HEK293 (cell line): ENCODE results near the gene ENAH.

ENCODE experiments used
- CTCF ChIA-PET: fragments of 350-600 bp; formaldehyde crosslinking; extraction: SDS; loops from one replicate; lab custom pipeline; 2021; ENCODE audit warnings: antibody characterized with exemption; lab: Yijun Ruan, JAX
- POLR2A ChIA-PET: fragments of 300-600 bp; formaldehyde crosslinking; extraction: SDS; loops from one replicate; lab custom pipeline; 2020; ENCODE audit warnings: antibody characterized with exemption, inconsistent platforms; lab: Yijun Ruan, JAX
- H3K27ac ChIP-seq: fragments of 200-500 bp; sonication (Bioruptor generic); 2 replicates; pipeline ENCODE4 v1.5.1; 2014; ENCODE audit warnings: low read depth, low read length, control low read depth, inconsistent platforms; ENCODE audit errors: extremely low read depth
- H3K36me3 ChIP-seq, 2 experiments: fragments of 200-500 bp in 1 of 2; sonication (Bioruptor generic) in 1 of 2; 1 replicate in 1 of 2; 2 replicates in 1 of 2; pipeline ENCODE4 v1.5.1; 2014 to 2017; ENCODE audit warnings: inconsistent platforms in 2 of 2, low read length in 2 of 2; ENCODE audit not compliant: control insufficient read depth in 2 of 2, insufficient read depth in 1 of 2
- H3K4me1 ChIP-seq: fragments of 200-500 bp; sonication (Bioruptor generic); 2 replicates; pipeline ENCODE4 v1.5.1; 2014; ENCODE audit warnings: mild to moderate bottlenecking, low read length, inconsistent platforms; ENCODE audit not compliant: control insufficient read depth, insufficient read depth
- H3K4me3 ChIP-seq: 2 replicates; pipeline ENCODE4 v1.5.1; 2011; ENCODE audit warnings: low read depth, mild to moderate bottlenecking, control low read depth, low read length, moderate library complexity
- H3K9me3 ChIP-seq: fragments of 200-500 bp; sonication (Bioruptor generic); 2 replicates; pipeline ENCODE4 v1.5.1; 2014; ENCODE audit warnings: low read depth, low read length, inconsistent platforms; ENCODE audit not compliant: control insufficient read depth, insufficient read depth
- ATF2 ChIP-seq: fragments of 450-650 bp; formaldehyde crosslinking; IDR thresholded peaks from 2 replicates; pipeline ENCODE4 v1.5.1; 2016; ENCODE audit warnings: missing biosample characterization, missing genetic modification characterization, low read depth
- KLF16 ChIP-seq: fragments of 450-650 bp; formaldehyde crosslinking; IDR thresholded peaks from 2 replicates; pipeline ENCODE4 v1.5.1; 2017; ENCODE audit warnings: missing biosample characterization, missing genetic modification characterization
- MEIS1 ChIP-seq: sonication (generic); formaldehyde crosslinking; IDR thresholded peaks from 2 replicates; pipeline ENCODE4 v1.8.1; 2022; ENCODE audit warnings: missing genetic modification reagents, mild to moderate bottlenecking, borderline replicate concordance
- OSR2 ChIP-seq: fragments of 450-650 bp; formaldehyde crosslinking; IDR thresholded peaks from 2 replicates; pipeline ENCODE4 v1.5.1; 2016; ENCODE audit warnings: missing biosample characterization, missing genetic modification characterization
- PBX3 ChIP-seq: sonication (generic); formaldehyde crosslinking; IDR thresholded peaks from 2 replicates; pipeline ENCODE4 v1.8.1; 2022; ENCODE audit warnings: mild to moderate bottlenecking, moderate library complexity, missing genetic modification reagents
- REPIN1 ChIP-seq: fragments of 450-650 bp; formaldehyde crosslinking; IDR thresholded peaks from 2 replicates; pipeline ENCODE4 v1.5.1; 2017; ENCODE audit warnings: missing biosample characterization, missing genetic modification characterization, low read depth
- SETDB1 ChIP-seq: IDR thresholded peaks from one replicate; pipeline ENCODE4 v1.6.1; 2017; ENCODE audit warnings: mild to moderate bottlenecking, low read length, moderate library complexity, mixed read lengths; ENCODE audit not compliant: insufficient read length
- ZBTB21 ChIP-seq: fragments of 450-650 bp; formaldehyde crosslinking; IDR thresholded peaks from 2 replicates; pipeline ENCODE4 v1.5.1; 2017; ENCODE audit warnings: missing biosample characterization, missing genetic modification characterization
- ZNF140 ChIP-seq: fragments of 450-650 bp; formaldehyde crosslinking; IDR thresholded peaks from 2 replicates; pipeline ENCODE4 v1.5.1; 2016; ENCODE audit warnings: missing biosample characterization, missing genetic modification characterization
- ZNF148 ChIP-seq: fragments of 450-650 bp; formaldehyde crosslinking; IDR thresholded peaks from 2 replicates; pipeline ENCODE4 v1.5.0; 2017; ENCODE audit warnings: missing biosample characterization, missing genetic modification characterization, borderline replicate concordance
- ZNF2 ChIP-seq: fragments of 450-650 bp; formaldehyde crosslinking; IDR thresholded peaks from 2 replicates; pipeline ENCODE4 v1.5.1; 2016; ENCODE audit warnings: missing biosample characterization, missing genetic modification characterization
- ZNF223 ChIP-seq: fragments of 450-650 bp; formaldehyde crosslinking; IDR thresholded peaks from 2 replicates; pipeline ENCODE4 v1.5.1; 2016; ENCODE audit warnings: missing biosample characterization, missing genetic modification characterization
- ZNF23 ChIP-seq: fragments of 450-650 bp; formaldehyde crosslinking; IDR thresholded peaks from 2 replicates; pipeline ENCODE4 v1.5.1; 2016; ENCODE audit warnings: missing biosample characterization, missing genetic modification characterization, borderline replicate concordance
- ZNF248 ChIP-seq: fragments of 450-650 bp; formaldehyde crosslinking; IDR thresholded peaks from 2 replicates; pipeline ENCODE4 v1.5.1; 2017; ENCODE audit warnings: missing biosample characterization, missing genetic modification characterization
- ZNF266 ChIP-seq: fragments of 450-650 bp; formaldehyde crosslinking; IDR thresholded peaks from 2 replicates; pipeline ENCODE4 v1.5.1; 2016; ENCODE audit warnings: missing biosample characterization, missing genetic modification characterization, low read depth
- ZNF324 ChIP-seq: fragments of 450-650 bp; formaldehyde crosslinking; IDR thresholded peaks from 2 replicates; pipeline ENCODE4 v1.5.1; 2016; ENCODE audit warnings: missing biosample characterization, missing genetic modification characterization
- ZNF366 ChIP-seq: fragments of 450-650 bp; formaldehyde crosslinking; conservative IDR thresholded peaks from 2 replicates; pipeline ENCODE4 v1.5.1; 2016; ENCODE audit warnings: missing biosample characterization, missing genetic modification characterization
- ZNF37A ChIP-seq: fragments of 450-650 bp; IDR thresholded peaks from 2 replicates; pipeline ENCODE4 v1.5.1; 2018; ENCODE audit warnings: missing biosample characterization, missing genetic modification characterization
- ZNF521 ChIP-seq: fragments of 450-650 bp; formaldehyde crosslinking; IDR thresholded peaks from 2 replicates; pipeline ENCODE4 v1.5.1; 2017; ENCODE audit warnings: missing biosample characterization, mild to moderate bottlenecking, missing genetic modification characterization
- ZNF629 ChIP-seq: fragments of 450-650 bp; formaldehyde crosslinking; IDR thresholded peaks from 2 replicates; pipeline ENCODE4 v1.5.1; 2017; ENCODE audit warnings: missing biosample characterization, missing genetic modification characterization
- ZNF639 ChIP-seq: fragments of 450-650 bp; formaldehyde crosslinking; IDR thresholded peaks from 2 replicates; pipeline ENCODE4 v1.5.1; 2016; ENCODE audit warnings: missing biosample characterization, missing genetic modification characterization
- ZSCAN18 ChIP-seq: fragments of 450-650 bp; formaldehyde crosslinking; IDR thresholded peaks from 2 replicates; pipeline ENCODE4 v1.5.1; 2016; ENCODE audit warnings: missing biosample characterization, missing genetic modification characterization
- ZXDB ChIP-seq: fragments of 450-650 bp; formaldehyde crosslinking; IDR thresholded peaks from 2 replicates; pipeline ENCODE4 v1.5.1; 2016; ENCODE audit warnings: missing biosample characterization, missing genetic modification characterization

Gene ENAH

GRCh38 chr1:225691377-225691776 lies 38.5 kb upstream of the ENAH start:
- Histone ChIP-seq H3K27ac (no peak overlapping the region), H3K4me1 (peaks cover 15% of the 10 kb centered on the region), H3K36me3 (no peaks in the 10 kb centered on the region)
- CTCF ChIA-PET: interaction anchor here (1.1 to 3.4 kb wide), 4 partner anchors 45 to 86 kb away, joined by 3 to 12 read pairs (median 4); partner anchors contain the start of gene SRP9
- POLR2A ChIA-PET: interaction anchor here (0.6 to 2.2 kb wide), 7 partner anchors 9 to 86 kb away, joined by 3 to 7 read pairs (median 6); partner anchors contain the start of genes ENAH and SRP9
- TF ChIP-seq ZNF366 (tag by site-specific recombination) (peak; percentile 58), ZBTB21 (tag by site-specific recombination) (0 out of 2 replicates have a peak, but pooled peaks have one; percentile 35), REPIN1 (tag by site-specific recombination) (no peak), ZNF629 (tag by site-specific recombination) (peak; percentile 84), MEIS1 (0 out of 2 replicates have a peak, but pooled peaks have one; percentile 36), OSR2 (tag by site-specific recombination) (peak; percentile 58), ZNF140 (tag by site-specific recombination) (no peak), ATF2 (tag by site-specific recombination) (peak; percentile 87), ZNF23 (no peak), ZNF266 (tag by site-specific recombination) (no peak), ZNF2 (tag by site-specific recombination) (no peak), ZNF248 (tag by site-specific recombination) (no peak), ZXDB (tag by site-specific recombination) (0 out of 2 replicates have a peak, but pooled peaks have one; percentile 19)
- TF ChIP-seq, all 188 proteins: peak for 7
- no peak overlapping the region for H3K4me3 ChIP-seq
- H3K9me3 ChIP-seq: no peaks in the 10 kb centered on the region

GRCh38 chr1:225689882-225690459 lies 37.0 kb upstream of the ENAH start:
- ChIA-PET POLR2A (no interaction called here), CTCF (interaction anchor here (0.7 to 0.9 kb wide), 2 partner anchors 11 to 16 kb away, joined by 3 read pairs; no protein-coding TSS in a partner anchor)
- Histone ChIP-seq H3K4me1 (peaks cover 4% of the 10 kb centered on the region), H3K4me3 (no peak overlapping the region), H3K27ac (no peak overlapping the region), H3K36me3 (no peaks in the 10 kb centered on the region), H3K9me3 (no peaks in the 10 kb centered on the region)
- TF ChIP-seq ZNF324: 0 out of 2 replicates have a peak, but pooled peaks have one; percentile 39
- no peak for TF ChIP-seq ZNF223 (tag by site-specific recombination)

GRCh38 chr1:225688345-225688744 lies 35.4 kb upstream of the ENAH start:
- ChIA-PET CTCF (interaction anchor here (0.6 to 0.9 kb wide), 3 partner anchors 15 to 90 kb away, joined by 3 to 5 read pairs (median 3); partner anchors contain the start of gene SRP9), POLR2A (interaction anchor here (0.7 to 1.2 kb wide), 4 partner anchors 26 to 90 kb away, joined by 3 to 6 read pairs (median 4); partner anchors contain the start of gene SRP9)
- H3K27ac ChIP-seq: no peak overlapping the region
- no peak for TF ChIP-seq ZNF266 (tag by site-specific recombination)
- no peak for TF ChIP-seq ZNF521 (tag by site-specific recombination)
- TF ChIP-seq SETDB1: no peak
- TF ChIP-seq KLF16 (tag by site-specific recombination): no peak
- TF ChIP-seq ZSCAN18: no peak
- no peak for TF ChIP-seq ZNF639 (tag by site-specific recombination)
- TF ChIP-seq ZNF324: no peak
- no peak for TF ChIP-seq ZNF37A (tag by site-specific recombination)
- TF ChIP-seq ZNF148 (tag by site-specific recombination): no peak
- no peak for TF ChIP-seq ZBTB21 (tag by site-specific recombination)
- TF ChIP-seq PBX3 (CRISPR knock-in tag): no peak

More at GRCh38 chr1:225688345-225688744, 35.4 kb upstream of the ENAH start:
- Histone ChIP-seq H3K36me3 (no peaks in the 10 kb centered on the region), H3K4me1 (no peaks in the 10 kb centered on the region), H3K4me3 (no peak overlapping the region), H3K9me3 (no peaks in the 10 kb centered on the region)
